Measurements from ENCODE around the gene ADK.
A peak's percentile ranks its signal among the peaks of the same experiment; 100 is the strongest.
"Not testable (repeated sequence)": the region's sequence is repeated elsewhere in the genome, so short reads cannot be mapped to it uniquely, and the experiment has no call there.

ADK gene

DNA sequence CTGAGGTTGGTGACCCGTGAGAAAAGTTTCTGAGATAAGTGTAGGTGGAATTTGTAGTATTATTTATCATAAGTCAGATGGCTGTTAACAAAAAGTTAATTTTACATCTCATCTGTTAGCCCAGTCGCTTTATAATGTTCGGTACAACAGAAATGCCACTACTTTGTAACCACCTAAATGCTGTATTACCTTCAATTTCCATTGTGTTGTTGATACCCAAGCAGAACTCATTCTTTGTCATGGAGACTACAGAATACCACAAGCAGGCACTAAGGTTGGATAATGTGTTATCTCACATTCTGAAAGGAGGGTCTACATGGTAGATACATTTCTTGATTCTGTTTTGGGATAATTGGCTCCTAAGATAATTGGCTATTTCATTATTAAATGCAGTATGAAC lies 425.6 kb downstream of the ADK start:
- Histone ChIP-seq H3K27ac (no peak overlapping the region), H3K27me3 (no peaks in the 10 kb centered on the region), H3K4me1 (no peaks in the 10 kb centered on the region), H3K36me3 (no peaks in the 10 kb centered on the region), H3K9me3 (no peaks in the 10 kb centered on the region), H3K4me3 (no peak overlapping the region)
- TF ChIP-seq, protein P1, sequence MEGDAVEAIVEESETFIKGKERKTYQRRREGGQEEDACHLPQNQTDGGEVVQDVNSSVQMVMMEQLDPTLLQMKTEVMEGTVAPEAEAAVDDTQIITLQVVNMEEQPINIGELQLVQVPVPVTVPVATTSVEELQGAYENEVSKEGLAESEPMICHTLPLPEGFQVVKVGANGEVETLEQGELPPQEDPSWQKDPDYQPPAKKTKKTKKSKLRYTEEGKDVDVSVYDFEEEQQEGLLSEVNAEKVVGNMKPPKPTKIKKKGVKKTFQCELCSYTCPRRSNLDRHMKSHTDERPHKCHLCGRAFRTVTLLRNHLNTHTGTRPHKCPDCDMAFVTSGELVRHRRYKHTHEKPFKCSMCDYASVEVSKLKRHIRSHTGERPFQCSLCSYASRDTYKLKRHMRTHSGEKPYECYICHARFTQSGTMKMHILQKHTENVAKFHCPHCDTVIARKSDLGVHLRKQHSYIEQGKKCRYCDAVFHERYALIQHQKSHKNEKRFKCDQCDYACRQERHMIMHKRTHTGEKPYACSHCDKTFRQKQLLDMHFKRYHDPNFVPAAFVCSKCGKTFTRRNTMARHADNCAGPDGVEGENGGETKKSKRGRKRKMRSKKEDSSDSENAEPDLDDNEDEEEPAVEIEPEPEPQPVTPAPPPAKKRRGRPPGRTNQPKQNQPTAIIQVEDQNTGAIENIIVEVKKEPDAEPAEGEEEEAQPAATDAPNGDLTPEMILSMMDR (IDR thresholded peaks at IDR 0.05) = no peak
- intact Hi-C loops (cut with DNase I; ENCODE audit: low total_unique reads) = no loop called here
- DNase-seq = no peak

DNA sequence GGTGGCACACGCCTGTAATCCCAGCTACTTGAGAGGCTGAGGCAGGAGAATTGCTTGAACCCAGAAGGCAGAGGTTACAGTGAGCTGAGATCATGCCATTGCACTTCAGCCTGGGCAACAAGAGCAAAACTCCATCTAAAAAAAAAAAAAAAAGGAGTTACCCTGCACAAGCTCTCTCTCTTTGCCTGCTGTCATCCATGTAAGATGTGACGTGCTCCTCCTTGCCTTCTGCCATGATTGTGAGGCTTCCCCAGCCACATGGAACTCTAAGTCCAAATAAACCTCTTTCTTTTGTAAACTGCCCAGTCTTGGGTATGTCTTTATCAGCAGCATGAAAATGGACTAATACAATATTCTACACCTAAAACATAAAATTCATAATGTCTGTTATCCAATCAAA lies 429.4 kb downstream of the ADK start:
- H3K27ac ChIP-seq; H3K27me3 ChIP-seq; H3K4me3 ChIP-seq; H3K9me3 ChIP-seq; DNase-seq; H3K36me3 ChIP-seq; intact Hi-C loops (cut with DNase I; ENCODE audit: low total_unique reads); H3K4me1 ChIP-seq: not testable (repeated sequence)

DNA sequence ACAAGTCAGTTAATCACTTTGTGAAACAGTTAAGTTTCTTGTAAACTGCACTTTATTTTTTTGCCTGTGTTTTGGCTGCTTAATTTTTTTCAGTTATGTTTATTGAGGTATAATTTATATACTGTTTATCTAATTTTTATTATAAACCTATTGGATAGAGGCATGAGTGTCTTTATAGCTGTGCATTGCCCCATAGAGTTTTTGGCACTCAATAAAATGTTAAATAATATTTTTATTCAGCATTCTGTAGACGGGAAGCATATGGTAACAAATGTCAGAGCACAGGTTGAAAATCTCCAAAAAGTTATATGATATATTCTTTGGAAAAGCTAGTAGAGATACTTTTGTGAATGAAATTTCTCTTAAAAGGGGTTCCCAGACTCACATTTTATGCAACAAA lies 431.5 kb downstream of the ADK start:
- Histone ChIP-seq H3K36me3 (no peaks in the 10 kb centered on the region), H3K4me1 (peaks cover 0 to 25% (median 14%) of the 10 kb centered on the region in 4 donors), H3K27me3 (no peaks in the 10 kb centered on the region), H3K4me3 (no peak overlapping the region), H3K9me3 (no peaks in the 10 kb centered on the region), H3K27ac (no peak overlapping the region)
- intact Hi-C loops (cut with DNase I; ENCODE audit: low total_unique reads) = no loop called here
- TF ChIP-seq, protein P1 (IDR thresholded peaks at IDR 0.05) = no peak
- DNase-seq = no peak

DNA sequence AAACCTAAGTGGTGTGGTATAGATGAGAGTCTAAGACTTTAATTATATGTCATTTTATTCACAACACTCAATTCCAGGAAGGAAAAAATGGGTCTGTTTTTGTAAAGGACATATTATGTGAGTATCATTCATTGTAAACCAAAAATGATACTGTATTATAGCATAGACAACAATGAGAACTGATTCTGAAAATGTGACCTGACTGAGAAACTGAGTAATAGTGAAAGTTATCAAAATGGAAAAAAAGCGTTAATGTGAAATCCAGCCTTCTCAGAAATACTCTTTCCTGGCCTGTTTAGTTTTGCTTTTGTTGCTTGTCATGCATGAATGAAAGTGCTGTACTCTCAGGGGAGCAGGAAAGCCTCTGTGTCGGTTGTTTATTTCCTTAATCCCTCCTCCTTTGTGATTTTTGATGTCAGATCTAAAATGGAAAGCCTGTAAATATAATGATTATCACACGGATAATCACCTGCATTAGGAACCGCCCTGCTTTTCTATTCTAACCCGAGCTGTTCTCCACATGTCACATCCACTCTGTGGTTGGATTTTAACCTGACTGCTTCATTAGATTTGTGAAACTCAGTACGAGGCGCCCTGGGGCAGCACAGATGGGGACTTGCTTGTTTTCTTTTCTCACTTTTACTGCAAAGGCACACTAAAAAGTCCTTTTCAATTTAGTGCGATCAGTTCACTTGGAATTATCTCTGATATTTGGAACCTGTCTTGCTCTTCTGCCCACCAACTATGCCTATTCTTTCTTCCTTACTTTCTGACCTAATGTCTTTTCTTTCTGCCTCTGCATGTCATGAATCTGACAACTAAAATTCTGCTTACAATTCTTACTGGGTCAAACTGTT lies 434.4 kb downstream of the ADK start:
- TF ChIP-seq, protein P1 (IDR thresholded peaks at IDR 0.05) = no peak
- Histone ChIP-seq H3K4me1 (peaks cover 0 to 54% (median 27%) of the 10 kb centered on the region in 4 donors), H3K9me3 (no peaks in the 10 kb centered on the region), H3K36me3 (no peaks in the 10 kb centered on the region), H3K4me3 (peak overlapping the region; percentile 3 to 5), H3K27ac (peak overlapping the region; percentile 35 to 56), H3K27me3 (no peaks in the 10 kb centered on the region)
- no peak for DNase-seq
- intact Hi-C loops (cut with DNase I; ENCODE audit: low total_unique reads) = no loop called here

DNA sequence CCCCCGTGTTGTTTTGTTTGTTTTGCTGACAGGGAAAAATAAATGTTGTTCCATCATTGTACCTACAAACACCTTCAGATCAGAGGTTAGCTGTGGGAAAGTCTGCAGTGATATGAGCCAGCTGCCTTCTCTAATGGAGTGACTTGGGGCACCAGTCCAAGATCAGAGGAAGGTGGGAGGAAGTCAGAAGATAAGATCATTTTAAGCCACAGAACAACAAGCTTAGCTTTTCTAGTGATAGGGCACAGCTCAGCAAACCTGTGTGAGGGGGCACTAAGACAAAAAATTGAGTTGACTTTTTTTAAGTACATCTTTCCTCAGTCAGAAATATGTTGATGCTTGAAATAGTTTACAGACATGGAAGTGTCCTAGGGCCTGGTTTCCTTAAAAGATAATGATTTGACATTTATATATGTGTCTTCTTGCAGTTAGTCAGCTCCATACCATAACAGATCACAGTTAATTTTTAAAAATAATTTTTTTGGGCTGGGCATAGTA lies 435.1 kb downstream of the ADK start:
- TF ChIP-seq, protein P1 (IDR thresholded peaks at IDR 0.05) = no peak
- Histone ChIP-seq H3K4me1 (peaks cover 0 to 57% (median 27%) of the 10 kb centered on the region in 4 donors), H3K9me3 (no peaks in the 10 kb centered on the region), H3K27ac (peak overlapping the region; percentile 35 to 56), H3K4me3 (peak overlapping the region in 1 of 2 donors; percentile 3), H3K36me3 (no peaks in the 10 kb centered on the region), H3K27me3 (no peaks in the 10 kb centered on the region)
- intact Hi-C loops (cut with DNase I; ENCODE audit: low total_unique reads) = no loop called here
- DNase-seq = no peak

DNA sequence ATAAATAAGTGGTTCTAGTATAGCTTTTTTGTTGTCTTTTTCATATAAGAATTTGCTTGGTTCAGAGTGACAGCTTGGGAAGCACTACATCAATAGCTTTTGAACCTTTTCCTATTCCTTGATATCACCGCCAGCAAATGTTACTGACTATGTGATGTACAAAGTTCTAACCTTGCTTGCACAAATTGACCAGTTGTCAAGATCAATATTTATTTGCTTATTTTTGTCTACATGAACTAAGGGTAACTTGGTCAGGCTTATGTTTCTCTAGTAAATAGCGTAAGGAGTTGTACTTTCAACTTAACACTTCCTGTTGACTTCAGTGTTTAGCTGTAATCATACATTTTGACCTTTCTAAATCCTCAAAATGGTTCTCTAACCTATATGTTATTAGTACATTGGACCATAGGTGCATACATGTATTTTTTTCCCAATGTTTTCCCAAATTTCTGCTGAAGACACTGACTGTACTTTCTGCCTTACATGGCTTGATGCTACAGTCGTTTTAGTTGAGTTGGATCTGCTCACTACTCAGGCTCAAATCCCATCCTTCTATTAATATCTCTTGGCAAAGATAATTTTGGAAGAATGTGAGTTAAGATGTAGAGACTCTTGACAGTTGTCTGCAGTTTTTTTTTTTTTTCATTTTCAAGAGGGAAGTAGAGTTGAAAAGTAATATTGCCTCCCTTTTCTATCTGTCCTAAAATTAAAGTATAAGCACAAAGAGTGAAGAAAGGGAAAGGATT lies 436.3 kb downstream of the ADK start:
- Histone ChIP-seq H3K9me3 (no peaks in the 10 kb centered on the region), H3K36me3 (no peaks in the 10 kb centered on the region), H3K27me3 (no peaks in the 10 kb centered on the region), H3K4me3 (no peak overlapping the region), H3K4me1 (peaks cover 0 to 69% (median 27%) of the 10 kb centered on the region in 4 donors), H3K27ac (peak overlapping the region in 1 of 2 donors; percentile 59)
- TF ChIP-seq, protein P1 (IDR thresholded peaks at IDR 0.05) = no peak
- DNase-seq = no peak
- intact Hi-C loops (cut with DNase I; ENCODE audit: low total_unique reads) = no loop called here
